Stimulated activated CD4-positive, alpha-beta T cell treated with anti-CD3 and anti-CD28 coated beads, Interleukin-2, amount 100 ng/mL, for 4 hours (primary cell): ENCODE results near the gene FNDC11.
A peak's percentile ranks its signal among the peaks of the same experiment; 100 is the strongest.

Experiments used
- DNase-seq: peaks from one replicate; pipeline ENCODE4 v3.0.0-alpha.2; 2020; ENCODE audit warnings: low read depth

The FNDC11 gene

DNA sequence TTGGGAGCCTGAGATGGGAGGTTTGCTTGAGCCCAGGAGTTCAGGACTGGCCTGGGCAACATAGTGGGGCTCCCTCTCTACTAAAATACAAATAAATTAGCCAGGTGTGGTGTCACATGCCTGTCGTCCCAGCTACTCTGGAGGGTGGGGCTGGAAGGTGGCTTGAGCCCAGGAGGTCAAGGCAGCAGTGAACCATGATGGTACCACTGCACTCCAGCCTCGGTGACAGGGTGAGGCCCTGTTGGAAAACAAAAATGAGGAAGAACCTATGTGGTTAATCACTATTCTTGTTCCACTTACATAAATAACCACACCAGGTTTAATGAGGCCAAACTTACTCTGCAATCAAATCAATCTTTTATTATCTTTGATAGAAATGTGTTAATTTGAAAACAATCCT lies 28.0 kb upstream of the FNDC11 start:
- DNase-seq, result no peak

GRCh38 chr20:63527184-63527583 lies 26.8 kb upstream of the FNDC11 start:
- no peak for DNase-seq

DNA sequence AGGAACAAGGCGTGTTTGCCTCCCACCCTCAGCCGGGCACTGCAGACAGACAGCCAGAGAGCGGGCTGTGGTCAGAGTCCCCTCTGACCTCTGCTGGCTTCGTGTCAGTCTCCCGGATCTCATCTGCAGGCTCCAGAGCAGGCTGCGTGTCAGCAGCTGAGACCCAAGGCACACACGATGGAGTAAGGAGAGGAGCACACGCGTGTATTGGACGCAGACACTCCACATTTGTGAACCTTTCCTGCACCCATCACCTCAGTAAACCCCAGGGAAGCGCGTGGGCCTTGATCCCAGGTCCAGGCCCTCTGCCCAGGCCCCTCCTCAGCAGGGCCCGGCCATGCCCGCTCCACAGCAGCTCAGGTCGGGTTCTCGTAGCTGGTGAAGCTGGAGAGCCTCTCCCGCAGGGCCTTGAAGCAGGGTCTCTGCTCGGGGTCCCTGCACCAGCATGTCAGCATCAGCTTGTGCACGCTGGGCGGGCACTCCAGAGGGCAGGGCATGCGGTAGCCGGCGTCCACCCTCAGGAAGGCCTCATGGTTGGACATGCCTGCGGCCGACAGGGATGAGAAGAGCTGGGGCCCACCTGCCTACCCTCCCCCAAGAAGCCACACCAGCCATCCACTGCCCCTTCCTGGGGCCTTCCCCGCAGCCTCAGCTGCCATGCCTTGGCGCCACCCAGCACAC lies 24.6 kb upstream of the FNDC11 start:
- no peak for DNase-seq

- no peak for DNase-seq
Observed at GRCh38 chr20:63529861-63530787, 23.8 kb upstream of the FNDC11 start.

GRCh38 chr20:63530788-63531160 lies 23.2 kb upstream of the FNDC11 start:
- no peak for DNase-seq

- no peak for DNase-seq
Observed at GRCh38 chr20:63531686-63532448, 22.1 kb upstream of the FNDC11 start.

GRCh38 chr20:63532449-63532971 lies 21.4 kb upstream of the FNDC11 start:
- DNase-seq, result no peak

DNA sequence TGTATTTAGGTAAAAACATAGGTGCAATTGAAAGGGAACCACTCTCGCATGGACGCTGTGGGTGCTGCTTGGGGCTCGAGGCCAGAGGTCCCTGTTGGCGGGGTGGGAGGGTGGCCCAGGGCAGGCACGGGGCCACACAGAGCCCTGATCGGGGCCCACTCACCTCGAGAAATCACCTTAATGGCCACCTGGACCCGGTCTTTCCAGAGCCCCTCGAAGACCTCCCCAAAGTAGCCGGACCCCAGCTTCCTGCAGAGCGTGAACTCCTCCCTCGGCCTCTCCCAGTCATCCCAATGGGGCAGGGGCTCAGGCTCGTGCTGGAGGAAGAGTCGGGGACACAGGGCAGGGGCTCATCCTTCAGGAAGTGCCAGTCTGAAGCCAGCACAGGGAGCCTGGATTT lies 20.6 kb upstream of the FNDC11 start:
- no peak for DNase-seq

DNA sequence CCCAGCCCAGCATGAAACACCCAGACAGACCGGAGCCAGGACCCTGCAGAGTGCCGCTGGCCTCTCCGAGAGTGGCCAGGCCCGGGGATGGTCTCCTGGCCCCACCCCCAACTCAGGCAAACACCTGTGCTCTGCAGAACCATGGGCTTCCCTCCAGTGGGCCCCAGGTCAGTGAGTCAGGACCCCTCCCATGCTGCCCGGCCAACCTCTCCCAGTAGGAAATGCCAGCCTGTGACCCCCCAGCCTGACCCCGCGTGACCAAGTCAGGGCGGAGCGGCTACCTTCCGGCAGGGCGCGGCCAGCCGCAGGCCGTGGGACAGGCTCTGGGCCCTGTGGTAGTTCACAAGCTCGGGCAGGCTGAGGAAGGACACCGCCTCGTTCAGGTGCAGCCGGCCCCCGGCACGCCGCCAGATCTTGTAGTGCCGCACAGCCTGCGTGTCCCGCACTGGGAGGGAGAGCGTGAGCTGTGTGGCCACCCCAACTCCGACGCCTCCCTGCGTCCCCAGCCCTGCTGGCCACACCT lies 20.0 kb upstream of the FNDC11 start:
- no peak for DNase-seq

GRCh38 chr20:63534427-63534830 lies 19.5 kb upstream of the FNDC11 start:
- DNase-seq, result no peak

GRCh38 chr20:63534831-63535651 lies 18.9 kb upstream of the FNDC11 start:
- DNase-seq, result no peak

GRCh38 chr20:63536241-63536977 lies 17.6 kb upstream of the FNDC11 start:
- no peak for DNase-seq

GRCh38 chr20:63536997-63537524 lies 16.9 kb upstream of the FNDC11 start, which contains the start of gene PTK6:
TSS of gene PTK6 (minus strand) at chr20:63537376. CDS start at chr20:63537314, 62 bp downstream.
- no peak for DNase-seq

DNA sequence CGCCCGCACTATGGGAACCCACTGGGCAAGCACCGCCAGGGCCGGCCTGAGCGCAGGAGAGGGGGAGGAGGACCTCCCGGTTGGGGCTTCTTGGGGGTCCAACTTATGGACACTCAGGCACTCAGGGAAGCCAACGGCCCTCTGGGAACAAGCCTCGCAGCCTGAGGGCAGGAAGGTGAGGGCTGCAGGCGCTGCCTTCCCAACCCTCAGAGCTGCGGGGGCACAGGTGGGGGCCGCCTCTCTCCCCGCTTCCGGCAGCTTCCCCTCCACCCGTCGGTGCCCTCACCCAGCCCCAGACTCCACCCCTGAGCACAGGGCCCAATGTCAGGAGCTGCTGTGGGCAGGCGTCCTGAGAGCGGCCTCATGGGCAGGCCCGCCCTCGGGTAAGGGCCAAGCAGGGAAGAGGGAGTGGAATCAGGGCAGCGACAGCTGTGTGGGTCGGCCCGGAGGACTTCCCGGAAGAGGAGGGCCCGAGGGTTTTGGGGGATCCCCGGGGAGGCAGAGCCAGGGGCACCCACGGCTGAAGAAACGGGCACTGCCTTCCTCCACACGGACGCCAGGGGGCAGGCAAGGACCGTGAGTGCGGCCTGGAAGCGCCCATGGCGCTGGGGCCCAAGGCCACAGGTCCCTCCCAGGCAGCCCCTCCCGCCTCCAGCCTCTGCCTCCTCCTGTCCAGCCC lies 16.3 kb upstream of the FNDC11 start:
- DNase-seq, result peak; percentile 88

- DNase-seq, result no peak
Observed at GRCh38 chr20:63538204-63539091, 15.5 kb upstream of the FNDC11 start.

DNA sequence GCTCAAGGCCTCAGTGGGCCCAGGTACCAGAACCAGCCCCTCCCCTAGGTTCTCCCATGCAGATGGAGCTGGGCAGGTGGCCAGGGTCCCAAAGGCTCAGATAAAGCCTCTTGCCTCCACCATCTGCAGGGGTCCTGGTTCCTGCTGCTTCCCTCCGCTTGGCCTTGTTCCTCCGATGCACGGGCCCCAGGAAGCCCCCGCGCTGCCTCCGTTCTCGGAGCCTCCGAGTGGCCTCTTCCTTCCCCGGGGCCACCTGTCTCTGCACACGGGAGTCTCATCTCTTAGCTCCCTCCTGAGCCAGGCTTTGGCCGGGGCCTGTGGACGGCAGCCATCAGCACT lies 14.9 kb upstream of the FNDC11 start:
- DNase-seq, result no peak

DNA sequence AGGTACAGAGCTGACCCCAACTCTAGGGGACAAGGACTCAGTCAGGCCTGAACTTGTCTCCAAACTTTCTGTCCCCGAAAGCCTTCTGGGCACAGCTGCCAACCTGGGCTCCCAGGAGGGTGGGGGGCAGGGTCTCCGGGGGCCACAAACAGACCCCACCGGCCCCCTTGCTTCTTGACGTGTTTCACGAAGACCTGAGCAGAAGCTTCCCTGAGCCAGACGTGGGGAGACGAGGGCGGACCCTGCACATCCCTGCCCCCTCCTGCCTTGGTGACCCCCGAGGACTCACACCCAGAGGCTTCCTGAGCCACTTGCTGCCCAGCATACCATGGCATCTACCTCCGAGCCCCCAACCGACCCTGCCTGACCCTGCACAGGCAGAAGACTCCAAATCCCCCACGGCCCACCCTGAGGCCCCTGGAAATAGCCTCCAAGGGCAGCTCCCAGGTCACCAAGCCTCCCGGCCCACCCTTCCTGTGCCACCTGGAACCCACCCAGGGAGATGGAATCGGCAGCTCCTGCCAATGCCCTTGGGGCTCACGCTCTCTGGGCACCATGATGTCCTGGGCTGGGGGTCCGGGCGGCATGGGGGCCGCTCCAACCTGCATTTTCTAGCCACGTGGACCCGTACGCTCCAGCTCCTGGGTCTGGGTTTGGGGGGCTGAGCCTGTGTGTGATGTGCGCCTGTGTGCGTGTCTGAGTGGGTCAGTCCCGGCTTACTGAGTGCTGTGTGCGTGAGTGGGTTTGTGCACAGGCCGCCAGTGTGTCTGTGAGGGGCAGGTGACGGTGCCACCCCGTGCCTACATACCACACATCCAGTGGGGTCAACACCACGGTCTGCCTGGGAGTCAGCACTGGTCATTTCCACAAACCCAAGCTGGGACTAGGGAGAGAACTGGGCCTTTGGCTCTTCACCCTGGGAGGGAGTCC lies 14.3 kb upstream of the FNDC11 start:
- no peak for DNase-seq
